ENCODE measurements around the gene PLAAT2. TPM values are rescaled to one million over a fixed set of nuclear protein-coding genes. Genes with fewer than 3 reads are reported as not detected.

PLAAT2 gene
- total and polyA plus RNA-seq, 11 donors, result 0.11 to 3.8 (median 0.42) TPM; not detected in 7

DNA sequence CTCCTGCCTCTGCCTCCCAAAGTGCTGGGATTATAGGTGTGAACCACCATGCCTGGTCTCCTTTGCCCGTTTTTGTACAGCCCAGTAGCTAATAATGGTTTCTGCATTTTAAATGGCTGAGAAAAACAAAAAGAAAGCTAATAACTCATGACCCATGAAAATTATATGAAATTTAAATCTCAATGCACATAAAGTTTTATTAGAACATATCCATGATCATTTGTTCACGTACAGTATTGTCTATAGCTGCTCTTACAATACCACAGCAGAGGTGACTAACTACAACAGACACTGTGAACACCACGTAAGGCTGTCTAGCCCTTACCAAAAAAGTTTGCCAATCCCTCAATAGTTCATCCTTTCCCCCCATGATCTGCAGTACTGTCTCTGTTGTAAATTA lies 6.4 kb upstream of the PLAAT2 start:
- Histone ChIP-seq H3K9me3 (no peaks in the 10 kb centered on the region), H3K36me3 (peaks cover 0 to 8% (median 0%) of the 10 kb centered on the region in 9 donors), H3K27ac (no peak overlapping the region), H3K4me3 (no peak overlapping the region), H3K4me1 (peaks cover 0 to 32% (median 15%) of the 10 kb centered on the region in 12 donors), H3K27me3 (no peaks in the 10 kb centered on the region)
- TF ChIP-seq CTCF (IDR thresholded peaks at IDR 0.05), result no peak
- TF ChIP-seq POLR2A (IDR thresholded peaks at IDR 0.05), result no peak
- ATAC-seq (no peak), DNase-seq (no peak)
- WGBS, 4 donors, result 89 to 93% (median 93%) methylated on average over 3 of the region's 3 CpGs
- intact Hi-C loops (cut with DNase I), result no loop called here

GRCh38 chr11:63567044-63567840 lies 4.1 kb upstream of the PLAAT2 start:
- Histone ChIP-seq H3K9me3 (no peaks in the 10 kb centered on the region), H3K36me3 (no peaks in the 10 kb centered on the region), H3K27ac (peak overlapping the region in 11 of 12 donors; percentile 18 to 71 (median 51)), H3K27me3 (no peaks in the 10 kb centered on the region), H3K4me3 (peak overlapping the region in 2 of 12 donors; percentile 1 to 7), H3K4me1 (peaks cover 0 to 19% (median 7%) of the 10 kb centered on the region in 12 donors)
- TF ChIP-seq CTCF (IDR thresholded peaks at IDR 0.05), result no peak
- TF ChIP-seq POLR2A (IDR thresholded peaks at IDR 0.05), result peak in 1 of 2 donors; percentile 17
- ATAC-seq (peak; percentile 87 to 96 (median 94)), DNase-seq (peak in 3 of 5 donors; percentile 41 to 62 (median 46))
- 21 to 28% (median 26%) methylated on average over 5 of the region's 5 CpGs for WGBS, 4 donors
- intact Hi-C loops (cut with DNase I), result no loop called here

GRCh38 chr11:63564784-63565350 lies 1.7 kb upstream of the PLAAT2 start:
- Histone ChIP-seq H3K9me3 (no peaks in the 10 kb centered on the region), H3K27me3 (no peaks in the 10 kb centered on the region), H3K4me3 (no peak overlapping the region), H3K36me3 (no peaks in the 10 kb centered on the region), H3K4me1 (peaks cover 0 to 31% (median 8%) of the 10 kb centered on the region in 12 donors), H3K27ac (no peak overlapping the region)
- TF ChIP-seq CTCF (IDR thresholded peaks at IDR 0.05) (no peak), POLR2A (IDR thresholded peaks at IDR 0.05) (no peak)
- DNase-seq, result no peak
- intact Hi-C loops (cut with DNase I), result no loop called here
- WGBS, 4 donors, result 74 to 87% (median 83%) methylated on average over 4 of the region's 4 CpGs
- no peak for ATAC-seq

- no peaks in the 10 kb centered on the region for H3K27me3 ChIP-seq
- WGBS, 4 donors, result 79 to 88% (median 83%) methylated on average over 7 of the region's 7 CpGs
- no peak for DNase-seq
- H3K36me3 ChIP-seq, result no peaks in the 10 kb centered on the region
- H3K4me3 ChIP-seq, result no peak overlapping the region
- H3K27ac ChIP-seq, result no peak overlapping the region
- H3K9me3 ChIP-seq, result no peaks in the 10 kb centered on the region
- peaks cover 0 to 31% (median 8%) of the 10 kb centered on the region in 12 donors for H3K4me1 ChIP-seq
- TF ChIP-seq POLR2A (IDR thresholded peaks at IDR 0.05) (no peak), CTCF (IDR thresholded peaks at IDR 0.05) (no peak)
- ATAC-seq, result no peak
- intact Hi-C loops (cut with DNase I), result no loop called here
These were observed 1.0 kb upstream of the PLAAT2 start for GRCh38 chr11:63564056-63564774.
